ENCODE data around the gene EIF3M. TPM values are rescaled to one million over a fixed set of nuclear protein-coding genes. Genes with fewer than 3 reads are reported as not detected.

EIF3M gene
- total and polyA plus RNA-seq, 2 donors (not counting 3 experiments of a cell fraction or from before 2014, with no cell fraction given): 229 to 243 TPM

DNA sequence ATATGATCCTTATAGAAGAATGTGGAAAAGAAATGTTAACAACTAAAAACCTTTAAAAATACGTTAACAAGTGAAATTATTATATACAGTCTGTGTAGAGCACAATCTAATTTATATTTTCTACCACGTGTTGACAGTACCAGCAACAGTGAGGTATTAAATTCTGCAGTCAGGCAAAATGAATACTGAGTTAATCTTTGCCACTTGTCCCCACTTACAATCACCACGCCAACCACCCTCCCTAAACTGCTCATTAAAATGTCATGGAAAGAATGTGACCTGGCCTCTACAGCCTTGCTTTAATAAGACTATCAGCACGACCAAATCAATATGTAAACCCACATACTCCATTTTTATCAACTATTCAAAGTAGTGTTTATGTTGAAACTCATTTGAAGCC, 28.5 kb upstream of the EIF3M start:
- intact Hi-C loops (cut with micrococcal nuclease): no loop called here
- no peak overlapping the region for H2AFZ ChIP-seq (ENCODE audit: low read depth, low read length)

More for the DNA sequence above, 28.5 kb upstream of the EIF3M start:
- no peak for DNase-seq (ENCODE audit: low read depth, low spot score)
- dilution Hi-C loops (cut with MboI; ENCODE audit: extremely low pct_ligation_motif_present, low sequenced_read_pairs): no loop called here
- ChIA-PET CTCF (no interaction called here), POLR2A (no interaction called here)
- Histone ChIP-seq H3K27me3 (ENCODE audit: control insufficient read depth in 2 of 2, insufficient read depth in 2 of 2, low read length in 2 of 2) (no peaks in the 10 kb centered on the region), H3K27ac (ENCODE audit: insufficient read depth, low read depth, low read length) (no peak overlapping the region), H3K9ac (replicated peaks; ENCODE audit: extremely low read depth, insufficient read depth, low read length) (no peak overlapping the region), H3K79me2 (ENCODE audit: control insufficient read depth, insufficient read depth, low read length) (no peaks in the 10 kb centered on the region), H3K4me1 (ENCODE audit: control insufficient read depth, extremely low read depth, insufficient read depth, low read length) (no peaks in the 10 kb centered on the region), H4K20me1 (replicated peaks; ENCODE audit: control insufficient read depth, extremely low read depth, insufficient read depth, low read length) (no peaks in the 10 kb centered on the region), H3K9me3 (replicated peaks; ENCODE audit: control insufficient read depth, insufficient read depth, low read length) (no peaks in the 10 kb centered on the region), H3K4me3 (replicated peaks in 1 of 3; ENCODE audit: insufficient read depth in 1 of 3, low read depth in 1 of 3, low read length in 3 of 3) (no peak overlapping the region), H3K4me2 (ENCODE audit: insufficient read depth, low read length) (no peak overlapping the region), H3K36me3 (ENCODE audit: control insufficient read depth in 2 of 2, extremely low read depth in 1 of 2, insufficient read depth in 2 of 2, low read length in 2 of 2) (no peaks in the 10 kb centered on the region), H3K9me1 (replicated peaks; ENCODE audit: control insufficient read depth, extremely low read depth, insufficient read depth, low read length) (no peaks in the 10 kb centered on the region)
- TF ChIP-seq EZH2 (IDR thresholded peaks at IDR 0.05; ENCODE audit: borderline replicate concordance, low read depth, low read length, severe bottlenecking): no peak
- no peak for TF ChIP-seq POLR2AphosphoS5 (IDR thresholded peaks at IDR 0.05; ENCODE audit: insufficient read depth, low read depth, low read length)
- TF ChIP-seq JUN (IDR thresholded peaks at IDR 0.05; ENCODE audit: borderline replicate concordance, insufficient read depth, insufficient read length, low read depth): no peak
- TF ChIP-seq POLR2A (IDR thresholded peaks at IDR 0.05; ENCODE audit: low read depth, low read length): no peak
- TF ChIP-seq, protein P1, sequence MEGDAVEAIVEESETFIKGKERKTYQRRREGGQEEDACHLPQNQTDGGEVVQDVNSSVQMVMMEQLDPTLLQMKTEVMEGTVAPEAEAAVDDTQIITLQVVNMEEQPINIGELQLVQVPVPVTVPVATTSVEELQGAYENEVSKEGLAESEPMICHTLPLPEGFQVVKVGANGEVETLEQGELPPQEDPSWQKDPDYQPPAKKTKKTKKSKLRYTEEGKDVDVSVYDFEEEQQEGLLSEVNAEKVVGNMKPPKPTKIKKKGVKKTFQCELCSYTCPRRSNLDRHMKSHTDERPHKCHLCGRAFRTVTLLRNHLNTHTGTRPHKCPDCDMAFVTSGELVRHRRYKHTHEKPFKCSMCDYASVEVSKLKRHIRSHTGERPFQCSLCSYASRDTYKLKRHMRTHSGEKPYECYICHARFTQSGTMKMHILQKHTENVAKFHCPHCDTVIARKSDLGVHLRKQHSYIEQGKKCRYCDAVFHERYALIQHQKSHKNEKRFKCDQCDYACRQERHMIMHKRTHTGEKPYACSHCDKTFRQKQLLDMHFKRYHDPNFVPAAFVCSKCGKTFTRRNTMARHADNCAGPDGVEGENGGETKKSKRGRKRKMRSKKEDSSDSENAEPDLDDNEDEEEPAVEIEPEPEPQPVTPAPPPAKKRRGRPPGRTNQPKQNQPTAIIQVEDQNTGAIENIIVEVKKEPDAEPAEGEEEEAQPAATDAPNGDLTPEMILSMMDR (IDR thresholded peaks at IDR 0.05; ENCODE audit: extremely low read depth in 1 of 2, insufficient read depth in 1 of 2, low read depth in 1 of 2, low read length in 2 of 2): no peak
- TF ChIP-seq FOS (IDR thresholded peaks at IDR 0.05; ENCODE audit: borderline replicate concordance, insufficient read depth, low read length): no peak
- TF ChIP-seq, protein P2, sequence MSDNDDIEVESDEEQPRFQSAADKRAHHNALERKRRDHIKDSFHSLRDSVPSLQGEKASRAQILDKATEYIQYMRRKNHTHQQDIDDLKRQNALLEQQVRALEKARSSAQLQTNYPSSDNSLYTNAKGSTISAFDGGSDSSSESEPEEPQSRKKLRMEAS (IDR thresholded peaks at IDR 0.05; ENCODE audit: insufficient read depth, insufficient read length): no peak
- TF ChIP-seq MYC (IDR thresholded peaks at IDR 0.05; ENCODE audit: low read depth, low read length): no peak
- TF ChIP-seq GATA2 (IDR thresholded peaks at IDR 0.05; ENCODE audit: insufficient read depth, insufficient read length, low read depth, low read length): no peak
- BruUV-seq (replicated peaks): no TSS peak
- FAIRE-seq: no peak

Data from endothelial cell of umbilical vein (primary cell).